Measurements from ENCODE around the gene KATNB1. TPM values are rescaled to one million over a fixed set of nuclear protein-coding genes. Genes with fewer than 3 reads are reported as not detected.

Gene KATNB1
- total and polyA plus RNA-seq, 2 of the 8 experiments (the other 6 are each of a cell fraction or from before 2014, with no cell fraction given), result 50.2 to 60.4 TPM

GRCh38 chr16:57694725-57695679, 40.6 kb upstream of the KATNB1 start, which contains the start of gene DRC7:
TSS of gene DRC7 (plus strand) at chr16:57694806. CDS start at chr16:57697950, 3,144 bp downstream.
- Histone ChIP-seq H3K4ac (replicated peaks; ENCODE audit: insufficient read length, low read depth, low read length) (no peak within 1 kb of the TSS), H3K79me2 (ENCODE audit: control insufficient read depth in 1 of 2, insufficient read depth in 2 of 2, low read length in 2 of 2) (no peaks in the 10 kb centered on the region), H3K18ac (ENCODE audit: extremely low read depth, low read length) (no peak within 1 kb of the TSS), H3K9me3 (ENCODE audit: insufficient read depth in 2 of 2, low read depth in 1 of 2, low read length in 1 of 2) (no peaks in the 10 kb centered on the region), H2BK5ac (ENCODE audit: low read depth, low read length) (no peak within 1 kb of the TSS), H2BK120ac (replicated peaks; ENCODE audit: low read depth, low read length) (no peak within 1 kb of the TSS), H3K23ac (ENCODE audit: insufficient read length) (no peak within 1 kb of the TSS), H4K20me1 (replicated peaks in 1 of 2; ENCODE audit: control insufficient read depth in 1 of 2, insufficient read depth in 2 of 2, low read length in 2 of 2) (no peaks in the 10 kb centered on the region), H4K8ac (ENCODE audit: extremely low read depth, insufficient read depth, low read length) (no peak within 1 kb of the TSS), H3K23me2 (ENCODE audit: low read depth, low read length) (0 out of 2 replicates have a peak, but pooled peaks cover 2% of the 10 kb centered on the region), H3K4me2 (ENCODE audit: insufficient read depth in 1 of 2, low read depth in 2 of 2, low read length in 2 of 2) (peak within 1 kb of the TSS; percentile 5 to 58; a peak in 2 of 4 replicates), H3K14ac (ENCODE audit: insufficient read length) (no peak within 1 kb of the TSS), H3K56ac (replicated peaks; ENCODE audit: insufficient read length, low read depth, low read length) (no peak within 1 kb of the TSS), H3K4me3 (ENCODE audit: extremely low read depth in 1 of 4, insufficient read depth in 2 of 4, low read depth in 3 of 4, low read length in 4 of 4) (peak within 1 kb of the TSS in 1 of 4 experiments; percentile 40; a peak in 3 of 8 replicates), H3K79me1 (ENCODE audit: low read depth, low read length) (no peaks in the 10 kb centered on the region), H3K36me3 (ENCODE audit: control insufficient read depth in 2 of 4, insufficient read depth in 4 of 4, low read length in 3 of 4) (no peaks in the 10 kb centered on the region), H2BK15ac (ENCODE audit: low read length) (no peak within 1 kb of the TSS), H2BK20ac (ENCODE audit: low read length) (no peak within 1 kb of the TSS), H4K91ac (replicated peaks; ENCODE audit: insufficient read length, low read length) (no peak within 1 kb of the TSS), H2BK12ac (ENCODE audit: low read depth, low read length) (no peak within 1 kb of the TSS), H3K27ac (ENCODE audit: low read depth, low read length) (no peak within 1 kb of the TSS), H3K27me3 (replicated peaks in 1 of 4; ENCODE audit: control insufficient read depth in 3 of 4, extremely low read depth in 1 of 4, insufficient read depth in 3 of 4, low read length in 3 of 4) (no peaks in the 10 kb centered on the region), H2AK5ac (ENCODE audit: low read depth, low read length) (no peak within 1 kb of the TSS), H3K4me1 (replicated peaks in 1 of 4; ENCODE audit: control insufficient read depth in 3 of 4, insufficient read depth in 4 of 4, low read length in 3 of 4) (no peaks in the 10 kb centered on the region; a peak in 1 of 7 replicates), H3K9ac (replicated peaks in 1 of 4; ENCODE audit: extremely low read depth in 1 of 4, low read depth in 3 of 4, low read length in 3 of 4) (no peak within 1 kb of the TSS), H2AFZ (ENCODE audit: low read length) (no peak within 1 kb of the TSS), H4K5ac (ENCODE audit: insufficient read length, low read depth, low read length) (no peak within 1 kb of the TSS)
- CTCF ChIA-PET (ENCODE audit: partially characterized antibody), result interaction anchor here (1.5 to 3.0 kb wide), 2 partner anchors 24 to 46 kb away, joined by 3 to 12 read pairs; no protein-coding TSS in a partner anchor
- 30% methylated on average over 6 of the region's 8 CpGs; no CpG with 5 or more reads in 1 of the 2 experiments for WGBS, 2 experiments (ENCODE audit: extremely low coverage in 1 of 2, insufficient coverage in 1 of 2, insufficient read length in 1 of 2, insufficient replicate concordance in 2 of 2, low coverage in 1 of 2, low lambda C conversion rate in 2 of 2, missing lambda C conversion rate in 1 of 2)
- FAIRE-seq (peak; percentile 81), DNase-seq (ENCODE audit: low read depth in 1 of 2, low spot score in 2 of 2) (peak; percentile 19 to 64)
- POLR2A ChIA-PET (ENCODE audit: partially characterized antibody), result interaction anchor here (1.0 to 3.4 kb wide), 3 partner anchors 12 to 31 kb away, joined by 3 to 19 read pairs (median 3); no protein-coding TSS in a partner anchor
- no peak for TF ChIP-seq BRCA1 (IDR thresholded peaks at IDR 0.05; ENCODE audit: low read depth, low read length)

Data from H1 (cell line).